Brain microvascular endothelial cell (primary cell): ENCODE results near the gene RCAN1.

Experiments used
- DNase-seq: peaks from one replicate; pipeline ENCODE4 v3.0.0-alpha.2; 2020
- H3K27ac ChIP-seq: fragments of 250-450 bp; sonication (Bioruptor Pico); 2 replicates; pipeline ENCODE4 v1.5.1; 2020; ENCODE audit warnings: mild to moderate bottlenecking, moderate library complexity
- H3K27me3 ChIP-seq: fragments of 250-450 bp; sonication (Bioruptor Pico); replicated peaks from 2 replicates; pipeline ENCODE4 v1.5.1; 2020; ENCODE audit warnings: mild to moderate bottlenecking
- H3K36me3 ChIP-seq: fragments of 250-450 bp; sonication (Bioruptor Pico); replicated peaks from 2 replicates; pipeline ENCODE4 v1.5.1; 2020; ENCODE audit warnings: mild to moderate bottlenecking
- H3K4me3 ChIP-seq: 2 replicates; pipeline ENCODE4 v1.5.1; 2011; ENCODE audit warnings: low read depth, mild to moderate bottlenecking, control low read depth, low read length, moderate library complexity
- CTCF ChIP-seq: IDR thresholded peaks from 2 replicates; pipeline ENCODE4 v1.5.1; 2011; ENCODE audit warnings: low read depth, mild to moderate bottlenecking, moderate library complexity, low read length, control low read depth, inconsistent platforms; ENCODE audit errors: missing control alignments
- in situ Hi-C: cut with HindIII; loops from 2 replicates; pipeline ENCODE4 v1.10.0; 2017; ENCODE audit warnings: low sequenced_read_pairs, low pct_ligation_motif_present

RCAN1 gene

GRCh38 chr21:34534522-34534921, 80.4 kb downstream of the RCAN1 start:
- no peaks in the 10 kb centered on the region for H3K27me3 ChIP-seq
- no peak overlapping the region for H3K4me3 ChIP-seq
- DNase-seq = no peak
- TF ChIP-seq CTCF = no peak
- in situ Hi-C loops = no loop called here
- H3K36me3 ChIP-seq = no peaks in the 10 kb centered on the region
- H3K27ac ChIP-seq = no peak overlapping the region

DNA sequence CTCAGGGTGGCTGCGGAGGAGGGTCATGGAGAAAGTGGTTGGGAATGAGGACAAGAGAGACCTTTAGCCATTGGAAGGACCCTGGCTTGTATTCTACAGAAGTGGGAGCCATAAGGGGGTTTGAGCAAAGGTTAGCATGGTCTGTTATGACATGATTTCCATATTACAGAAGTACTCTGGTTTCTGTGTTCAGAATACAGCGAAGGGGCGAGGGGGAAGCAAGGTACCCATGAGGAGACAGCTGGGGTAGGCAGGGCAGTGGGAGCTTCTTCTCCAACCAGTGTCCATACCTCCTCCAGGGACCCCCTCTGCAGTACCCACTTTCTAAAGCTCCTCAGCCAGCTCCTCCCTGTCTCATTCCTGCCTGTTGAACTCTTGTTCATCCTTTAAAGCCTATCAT, 81.0 kb downstream of the RCAN1 start:
- no peaks in the 10 kb centered on the region for H3K36me3 ChIP-seq
- H3K4me3 ChIP-seq = no peak overlapping the region
- no peak for TF ChIP-seq CTCF
- H3K27me3 ChIP-seq = no peaks in the 10 kb centered on the region
- in situ Hi-C loops = no loop called here
- no peak overlapping the region for H3K27ac ChIP-seq
- DNase-seq = no peak

DNA sequence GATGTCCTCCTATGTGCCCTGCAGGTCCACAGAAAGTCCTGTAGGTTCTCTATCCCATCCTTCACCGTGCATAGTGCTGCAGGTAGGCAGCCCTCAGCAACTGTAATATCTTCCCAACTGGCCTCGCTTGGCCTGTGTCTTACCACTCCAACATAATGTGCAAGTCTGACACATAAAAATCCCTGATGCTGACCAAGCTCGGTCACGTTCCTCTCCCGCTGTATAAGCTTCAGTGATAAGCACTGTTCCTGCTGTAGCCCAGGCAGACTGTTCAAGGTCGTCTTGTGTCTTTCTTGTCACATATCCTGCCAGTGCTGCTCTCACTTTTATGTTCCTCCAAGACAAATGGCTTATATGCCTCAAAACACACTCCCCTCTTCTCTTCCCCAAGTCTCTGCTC, 83.5 kb downstream of the RCAN1 start:
- Histone ChIP-seq H3K27me3 (no peaks in the 10 kb centered on the region), H3K27ac (no peak overlapping the region), H3K36me3 (no peaks in the 10 kb centered on the region), H3K4me3 (no peak overlapping the region)
- DNase-seq = no peak
- in situ Hi-C loops = no loop called here
- no peak for TF ChIP-seq CTCF

- Histone ChIP-seq H3K27me3 (no peaks in the 10 kb centered on the region), H3K4me3 (no peak overlapping the region), H3K27ac (peak overlapping the region; percentile 81), H3K36me3 (no peaks in the 10 kb centered on the region)
- DNase-seq = peak; percentile 88
- in situ Hi-C loops = no loop called here
- no peak for TF ChIP-seq CTCF
Measured at GRCh38 chr21:34530261-34530660, 84.7 kb downstream of the RCAN1 start.

GRCh38 chr21:34528131-34528561, 86.8 kb downstream of the RCAN1 start:
- H3K36me3 ChIP-seq = peaks cover 4% of the 10 kb centered on the region
- H3K4me3 ChIP-seq = no peak overlapping the region
- DNase-seq = no peak
- no peak overlapping the region for H3K27ac ChIP-seq
- in situ Hi-C loops = no loop called here
- no peaks in the 10 kb centered on the region for H3K27me3 ChIP-seq
- no peak for TF ChIP-seq CTCF

DNA sequence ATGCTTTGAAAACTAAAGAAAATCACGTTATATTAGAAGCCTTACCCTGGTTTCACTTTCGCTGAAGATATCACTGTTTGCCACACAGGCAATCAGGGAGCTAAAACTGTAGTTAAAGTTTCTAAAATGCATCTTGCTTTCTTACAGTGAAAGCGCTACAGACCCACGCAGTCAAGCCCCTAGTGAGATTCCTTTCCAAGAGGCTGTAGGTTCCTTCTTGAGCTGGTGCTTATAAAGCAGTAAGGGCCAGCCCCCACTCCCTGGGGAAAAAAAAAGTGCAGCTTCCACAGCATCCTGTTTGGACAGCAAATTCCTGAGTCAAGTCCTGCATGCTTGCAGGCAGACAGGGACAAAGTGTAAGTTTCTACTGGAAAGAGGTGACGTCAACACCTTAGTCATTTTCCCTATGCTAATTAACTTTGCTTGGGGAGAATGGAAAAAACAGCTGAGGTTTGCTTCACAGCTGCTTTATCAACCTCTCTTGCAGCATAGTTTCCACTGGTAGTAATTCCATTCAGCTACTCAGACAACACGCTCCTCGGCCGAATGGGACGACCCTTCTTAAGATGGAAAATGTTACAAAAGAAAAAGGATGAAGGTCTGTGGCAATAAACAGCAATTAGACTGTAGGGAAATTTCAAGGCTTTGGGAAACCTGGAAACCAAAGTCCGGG, 88.2 kb downstream of the RCAN1 start:
- Histone ChIP-seq H3K27me3 (no peaks in the 10 kb centered on the region), H3K4me3 (peak overlapping the region; percentile 60), H3K27ac (peak overlapping the region; percentile 91), H3K36me3 (peaks cover 11% of the 10 kb centered on the region)
- in situ Hi-C loops = no loop called here
- no peak for TF ChIP-seq CTCF
- peak; percentile 99 for DNase-seq
